ENCODE measurements around the gene PRMT6.
"Not testable (repeated sequence)": the region's sequence is repeated elsewhere in the genome, so short reads cannot be mapped to it uniquely, and the experiment has no call there.

PRMT6 gene

DNA sequence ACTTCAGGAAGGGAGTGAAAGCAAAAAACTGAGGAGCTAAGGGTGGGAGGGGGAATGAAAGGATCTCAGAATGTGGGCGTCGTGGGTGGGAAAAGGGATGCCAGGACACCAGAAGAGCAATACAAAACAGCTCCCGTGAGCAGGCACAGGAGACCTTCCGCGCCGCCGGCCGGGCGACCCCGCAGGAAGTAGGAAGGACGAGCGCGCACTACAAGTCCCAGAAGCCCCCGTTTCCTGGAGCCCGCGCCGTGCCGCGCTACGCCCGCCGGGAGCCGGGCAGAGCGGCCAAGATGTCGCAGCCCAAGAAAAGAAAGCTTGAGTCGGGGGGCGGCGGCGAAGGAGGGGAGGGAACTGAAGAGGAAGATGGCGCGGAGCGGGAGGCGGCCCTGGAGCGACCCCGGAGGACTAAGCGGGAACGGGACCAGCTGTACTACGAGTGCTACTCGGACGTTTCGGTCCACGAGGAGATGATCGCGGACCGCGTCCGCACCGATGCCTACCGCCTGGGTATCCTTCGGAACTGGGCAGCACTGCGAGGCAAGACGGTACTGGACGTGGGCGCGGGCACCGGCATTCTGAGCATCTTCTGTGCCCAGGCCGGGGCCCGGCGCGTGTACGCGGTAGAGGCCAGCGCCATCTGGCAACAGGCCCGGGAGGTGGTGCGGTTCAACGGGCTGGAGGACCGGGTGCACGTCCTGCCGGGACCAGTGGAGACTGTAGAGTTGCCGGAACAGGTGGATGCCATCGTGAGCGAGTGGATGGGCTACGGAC, at the start of gene PRMT6:
TSS of gene PRMT6 (plus strand) at position 249 of the 771 bp plus-strand sequence. CDS start at position 291, 42 bp downstream.
- peak; percentile 78 to 83 for DNase-seq

DNA sequence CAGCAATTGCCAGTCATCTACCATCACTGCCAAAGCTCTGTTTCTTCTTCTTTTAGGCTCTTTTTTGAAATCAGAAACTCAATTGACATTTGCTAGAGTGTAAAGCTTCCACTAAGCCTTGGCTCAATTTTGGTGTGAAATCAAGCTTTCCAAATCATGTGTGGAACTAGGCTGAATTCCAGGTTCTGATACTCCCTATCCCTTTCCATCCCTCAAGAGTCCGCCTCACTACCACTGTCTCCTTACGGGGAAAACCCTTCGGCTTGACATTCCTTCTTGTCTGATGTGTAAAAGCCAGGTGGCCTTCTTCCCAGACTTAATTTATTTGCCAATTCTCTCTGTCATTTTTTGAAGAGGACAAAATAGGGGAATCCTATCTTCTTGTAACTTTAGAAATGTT, 47.2 kb upstream of the PRMT6 start:
- no peak for DNase-seq

DNA sequence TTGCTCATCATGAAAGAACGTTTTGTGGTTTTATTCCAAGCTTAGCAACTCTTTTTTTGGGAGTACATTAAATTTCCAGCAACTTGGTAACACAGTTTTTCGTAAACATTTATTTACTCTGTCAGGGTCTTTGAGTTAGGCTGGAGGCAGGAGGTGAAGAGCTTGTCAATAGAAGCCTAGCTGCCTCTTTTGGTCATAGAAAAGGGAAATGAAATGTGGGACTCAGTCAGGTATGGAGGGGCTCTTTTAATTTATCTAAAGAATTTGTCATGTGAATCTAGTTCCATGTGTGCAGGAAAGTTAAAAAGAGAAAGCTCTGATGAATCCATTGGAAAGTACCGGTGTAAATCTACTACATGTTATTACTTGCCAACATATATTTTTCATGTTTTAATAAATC, 45.9 kb upstream of the PRMT6 start:
- DNase-seq: no peak

DNA sequence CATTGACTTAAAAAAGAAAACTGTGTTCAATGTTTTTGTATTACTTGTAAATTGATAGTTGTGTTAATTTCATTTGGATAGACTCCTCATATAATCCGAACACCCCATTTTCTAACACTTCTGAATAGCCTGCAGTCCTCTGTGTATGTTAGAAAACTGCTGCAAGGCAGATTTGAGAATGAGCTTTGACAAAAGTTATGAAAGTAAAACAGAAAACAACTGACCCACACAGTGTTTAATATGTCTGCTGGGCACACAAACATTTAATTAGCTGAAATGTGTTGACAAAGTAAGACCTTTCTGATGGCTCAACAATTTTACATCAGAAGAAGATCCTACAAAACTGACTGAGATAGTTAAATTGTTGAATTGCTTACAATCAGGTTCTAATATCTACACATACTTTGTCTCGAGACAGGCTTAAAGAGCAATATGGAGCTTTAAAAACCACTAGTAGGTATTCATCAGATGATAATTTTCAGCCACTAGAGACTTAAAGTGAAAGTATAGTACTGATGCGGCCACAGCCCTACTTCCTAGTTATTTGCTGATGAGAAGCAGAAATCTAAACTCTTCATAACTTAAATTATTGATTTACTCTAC, 40.0 kb upstream of the PRMT6 start:
- no peak for DNase-seq

DNA sequence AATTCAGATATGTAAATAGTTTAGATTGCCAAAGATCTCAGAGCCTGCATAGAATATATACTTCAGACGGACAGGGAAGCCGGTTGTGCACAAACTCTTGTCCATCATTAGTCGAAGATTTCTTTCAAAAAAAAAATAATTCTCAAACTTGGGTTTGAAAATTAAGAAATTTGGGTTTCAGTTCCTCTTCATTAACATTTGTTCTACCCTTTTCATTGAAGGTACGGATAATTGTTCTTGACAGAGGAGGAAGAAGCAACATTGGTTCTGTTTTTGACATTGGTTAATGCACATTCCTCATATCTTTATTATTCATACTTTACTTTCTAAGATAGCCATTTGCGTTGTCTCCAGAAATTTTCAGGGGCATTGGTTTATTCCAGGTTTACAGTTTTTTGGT, 38.0 kb upstream of the PRMT6 start:
- no peak for DNase-seq

DNA sequence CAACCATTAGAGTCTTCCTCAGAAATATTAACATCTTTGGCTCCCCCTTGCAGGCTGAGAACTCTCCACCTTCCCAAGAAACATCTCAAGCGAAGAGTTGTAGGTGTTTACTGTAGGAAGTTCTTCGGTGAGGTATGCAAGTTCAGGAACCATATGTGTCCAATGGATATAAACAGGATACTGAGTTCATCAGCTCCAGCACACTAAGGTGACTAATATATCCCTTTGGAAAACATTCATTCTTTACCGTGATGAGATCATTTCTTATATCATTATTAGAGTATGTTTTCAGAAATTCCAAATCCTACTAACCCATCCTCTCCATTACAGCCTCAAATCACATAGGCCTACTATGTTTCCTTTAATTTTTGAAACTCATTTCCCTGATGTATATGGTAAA, 37.3 kb upstream of the PRMT6 start:
- DNase-seq: no peak

DNA sequence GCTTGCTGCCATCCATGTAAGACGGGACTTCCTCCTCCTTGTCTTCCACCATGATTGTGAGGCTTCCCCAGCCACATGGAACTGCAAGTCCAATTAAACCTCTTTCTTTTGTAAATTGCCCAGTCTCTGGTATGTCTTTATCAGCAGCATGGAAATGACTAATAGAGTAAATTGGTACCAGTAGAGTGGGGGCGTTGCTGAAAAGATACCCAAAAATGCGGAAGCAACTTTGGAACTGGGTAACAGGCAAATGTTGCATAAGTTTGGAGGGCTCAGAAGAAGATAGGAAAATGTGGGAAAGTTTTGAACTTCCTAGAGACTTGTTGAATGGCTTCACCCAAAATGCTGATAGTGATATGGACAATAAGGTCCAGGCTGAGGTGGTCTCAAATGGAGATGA, 17.6 kb upstream of the PRMT6 start:
- not testable (repeated sequence) for DNase-seq

DNA sequence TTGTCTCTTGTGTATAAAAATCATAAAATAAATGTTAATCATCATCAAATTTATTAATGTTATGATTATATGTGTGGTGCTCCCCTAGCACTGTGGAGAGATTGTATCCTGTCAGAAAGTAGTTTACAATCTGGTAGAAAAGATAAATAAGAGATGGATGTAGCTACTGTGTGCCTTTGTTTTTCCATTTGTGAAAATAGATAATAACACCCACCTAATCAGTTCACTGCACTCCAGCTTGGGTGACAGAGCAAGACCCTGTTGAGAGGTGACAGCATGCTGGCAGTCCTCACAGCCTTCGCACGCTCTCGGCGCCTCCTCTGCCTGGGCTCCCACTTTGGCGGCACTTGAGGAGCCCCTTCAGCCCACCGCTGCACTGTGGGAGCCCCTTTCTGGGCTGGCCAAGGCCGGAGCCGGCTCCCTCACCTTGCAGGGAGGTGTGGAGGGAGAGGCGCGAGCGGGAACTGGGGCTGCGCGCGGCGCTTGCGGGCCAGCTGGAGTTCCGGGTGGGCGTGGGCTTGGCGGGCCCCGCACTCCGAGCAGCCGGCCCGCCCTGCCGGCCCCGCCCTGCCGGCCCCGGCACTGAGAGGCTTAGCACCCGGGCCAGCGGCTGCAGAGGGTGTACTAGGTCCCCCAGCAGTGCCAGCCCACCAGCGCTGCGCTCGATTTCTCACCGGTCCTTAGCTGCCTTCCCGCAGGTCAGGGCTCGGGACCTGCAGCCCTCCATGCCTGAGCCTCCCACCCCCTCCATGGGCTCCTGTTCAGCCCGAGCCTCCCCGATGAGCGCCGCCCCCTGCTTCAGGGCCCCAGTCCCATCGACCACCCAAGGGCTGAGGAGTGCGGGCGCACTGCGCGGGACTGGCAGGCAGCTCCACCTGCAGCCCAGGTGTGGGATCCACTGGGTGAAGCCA, 11.9 kb upstream of the PRMT6 start:
- DNase-seq: not testable (repeated sequence)

DNA sequence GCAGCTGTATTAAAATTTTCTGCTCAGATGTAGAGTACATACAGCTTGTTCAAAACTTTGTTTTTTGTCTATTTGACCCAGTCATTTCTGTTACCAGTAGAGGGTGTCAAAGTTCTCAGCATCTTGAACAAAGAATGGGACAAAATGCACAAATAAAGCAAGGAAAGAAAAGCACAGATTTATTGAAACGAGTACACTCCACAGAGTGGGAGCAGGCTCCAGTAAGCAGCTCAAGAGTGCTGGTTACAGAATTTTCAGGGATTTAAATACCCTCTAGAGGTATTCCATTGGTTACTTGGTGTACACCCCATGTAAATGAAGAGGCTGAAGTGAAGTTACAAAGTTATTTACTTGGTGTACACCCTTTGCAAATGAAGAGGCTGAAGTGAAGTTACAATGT, 8.9 kb upstream of the PRMT6 start:
- DNase-seq: no peak

DNA sequence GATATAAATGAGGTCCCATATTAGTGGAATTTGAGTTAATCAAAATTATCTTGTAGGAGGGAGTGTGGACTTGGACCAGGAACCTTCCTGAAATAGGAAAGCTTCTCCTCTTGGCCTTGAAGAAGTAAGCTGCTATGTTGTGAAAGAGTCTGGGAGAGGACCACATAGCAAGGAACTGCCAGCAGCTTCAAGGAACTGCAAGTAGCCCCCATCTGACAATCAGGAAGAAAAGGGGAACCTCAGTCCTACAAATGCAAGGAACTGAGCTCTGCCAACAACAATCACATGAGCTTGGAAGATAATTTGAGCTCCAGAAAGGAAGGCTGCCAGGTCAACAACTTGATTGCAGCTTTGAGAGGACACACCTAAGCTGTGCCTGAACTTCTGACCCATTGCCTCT, 8.2 kb upstream of the PRMT6 start:
- DNase-seq: no peak

DNA sequence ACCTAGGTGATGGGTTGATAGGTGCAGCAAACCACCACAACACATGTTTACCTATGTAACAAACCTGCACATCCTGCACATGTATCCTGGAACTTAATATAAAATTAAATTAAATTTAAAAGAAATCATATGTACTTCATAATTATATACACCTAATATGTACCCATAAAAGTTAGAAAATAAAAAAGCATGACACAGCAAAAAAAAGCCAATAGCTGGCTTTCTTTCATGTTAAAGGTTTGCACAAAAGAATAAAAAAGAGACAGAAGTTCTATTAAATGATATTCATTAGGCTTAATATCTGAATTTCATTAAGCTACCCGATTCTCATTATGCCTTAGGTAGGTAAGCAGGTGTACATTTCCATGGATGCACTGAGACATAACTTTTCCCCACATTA, 5.2 kb upstream of the PRMT6 start:
- no peak for DNase-seq

DNA sequence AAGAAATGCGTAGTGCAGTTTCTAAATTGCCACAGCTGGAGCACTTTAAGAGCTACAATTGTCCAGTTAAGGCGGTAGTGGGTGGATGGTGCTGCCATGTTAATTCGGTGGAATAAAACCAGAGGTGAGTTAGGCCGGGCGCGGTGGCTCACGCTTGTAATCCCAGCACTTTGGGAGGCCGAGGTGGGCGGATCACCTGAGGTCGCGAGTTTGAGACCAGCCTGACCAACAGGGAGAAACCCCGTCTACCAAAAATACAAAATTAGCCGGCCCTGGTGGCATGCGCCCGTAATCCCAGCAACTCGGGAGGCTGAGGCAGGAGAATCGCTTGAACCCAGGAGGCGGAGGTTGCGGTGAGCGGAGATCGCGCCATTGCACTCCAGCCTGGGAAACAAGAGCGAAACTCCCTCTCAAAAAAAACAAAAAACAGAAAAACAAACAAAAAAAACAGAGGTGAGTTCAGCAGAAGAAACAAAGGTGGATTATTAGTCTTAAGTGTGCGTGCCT, 502 bp upstream of the PRMT6 start:
- not testable (repeated sequence) for DNase-seq

DNA sequence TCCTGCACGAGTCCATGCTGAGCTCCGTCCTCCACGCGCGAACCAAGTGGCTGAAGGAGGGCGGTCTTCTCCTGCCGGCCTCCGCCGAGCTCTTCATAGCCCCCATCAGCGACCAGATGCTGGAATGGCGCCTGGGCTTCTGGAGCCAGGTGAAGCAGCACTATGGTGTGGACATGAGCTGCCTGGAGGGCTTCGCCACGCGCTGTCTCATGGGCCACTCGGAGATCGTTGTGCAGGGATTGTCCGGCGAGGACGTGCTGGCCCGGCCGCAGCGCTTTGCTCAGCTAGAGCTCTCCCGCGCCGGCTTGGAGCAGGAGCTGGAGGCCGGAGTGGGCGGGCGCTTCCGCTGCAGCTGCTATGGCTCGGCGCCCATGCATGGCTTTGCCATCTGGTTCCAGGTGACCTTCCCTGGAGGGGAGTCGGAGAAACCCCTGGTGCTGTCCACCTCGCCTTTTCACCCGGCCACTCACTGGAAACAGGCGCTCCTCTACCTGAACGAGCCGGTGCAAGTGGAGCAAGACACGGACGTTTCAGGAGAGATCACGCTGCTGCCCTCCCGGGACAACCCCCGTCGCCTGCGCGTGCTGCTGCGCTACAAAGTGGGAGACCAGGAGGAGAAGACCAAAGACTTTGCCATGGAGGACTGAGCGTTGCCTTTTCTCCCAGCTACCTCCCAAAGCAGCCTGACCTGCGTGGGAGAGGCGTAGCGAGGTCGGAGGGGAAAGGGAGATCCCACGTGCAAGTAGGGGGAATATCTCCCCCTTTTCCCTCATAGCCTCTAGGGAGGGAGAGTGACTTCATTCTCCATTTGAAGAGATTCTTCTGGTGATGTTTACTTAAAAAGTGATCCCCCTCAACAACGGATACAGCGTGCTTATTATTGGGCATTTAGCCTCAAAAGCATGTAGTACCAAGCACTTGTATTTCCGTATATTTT, 991 bp downstream of the PRMT6 start:
- DNase-seq: peak; percentile 57 to 68

DNA sequence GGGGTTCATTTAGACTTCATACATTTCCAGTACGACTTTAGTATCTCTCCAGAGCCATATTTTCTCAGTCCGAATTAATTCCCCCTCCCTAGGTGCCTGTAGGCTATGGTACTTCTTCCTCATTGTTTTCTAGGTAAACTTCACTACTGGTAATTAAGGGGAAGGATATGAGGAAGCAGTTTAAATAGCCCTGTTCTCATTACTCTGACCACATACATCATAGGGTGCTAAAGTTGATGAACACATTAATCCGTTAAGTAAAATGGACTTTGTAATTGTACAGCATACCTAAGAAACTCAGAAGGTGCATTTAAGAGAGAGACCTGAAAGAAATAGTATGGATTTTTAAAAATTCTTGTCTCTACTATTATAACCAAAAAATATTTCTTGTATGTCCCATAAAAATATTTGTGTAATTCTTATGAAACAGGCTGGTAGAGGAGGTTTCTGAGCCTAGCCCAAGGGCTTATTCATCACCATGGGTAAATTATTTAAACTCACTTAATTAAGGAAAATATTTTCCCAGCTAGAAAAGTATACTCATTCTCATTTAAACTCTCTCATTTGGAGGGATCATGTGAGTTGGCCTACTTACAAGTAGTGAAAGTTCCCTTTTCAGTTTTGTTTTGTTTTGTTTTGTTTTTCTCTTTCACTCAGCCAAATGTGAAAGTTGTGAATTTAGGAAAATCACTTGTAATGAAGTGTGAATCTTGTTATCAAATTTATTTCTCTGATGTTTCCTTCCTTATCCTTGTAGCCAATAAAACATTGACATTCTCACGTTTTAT, 2.0 kb downstream of the PRMT6 start:
- no peak for DNase-seq

DNA sequence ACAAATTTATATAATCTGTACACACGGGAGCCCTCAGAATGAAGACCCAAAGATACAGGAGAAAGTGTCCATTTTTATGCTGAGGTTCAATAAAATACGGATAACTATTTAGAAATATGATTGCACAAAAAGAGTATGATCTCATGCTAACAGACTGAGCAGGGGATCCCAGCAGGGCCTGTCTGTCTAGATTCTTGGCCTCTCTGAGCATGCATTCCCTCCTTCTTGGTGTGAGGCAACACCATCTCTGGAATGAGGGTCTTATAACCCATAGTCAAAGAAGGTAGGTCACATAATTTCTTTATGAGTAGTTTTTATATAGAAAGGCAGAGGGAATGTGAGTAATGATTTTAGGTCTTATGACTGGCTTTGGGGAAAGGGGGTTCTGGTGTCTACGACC, 5.4 kb downstream of the PRMT6 start:
- no peak for DNase-seq

DNA sequence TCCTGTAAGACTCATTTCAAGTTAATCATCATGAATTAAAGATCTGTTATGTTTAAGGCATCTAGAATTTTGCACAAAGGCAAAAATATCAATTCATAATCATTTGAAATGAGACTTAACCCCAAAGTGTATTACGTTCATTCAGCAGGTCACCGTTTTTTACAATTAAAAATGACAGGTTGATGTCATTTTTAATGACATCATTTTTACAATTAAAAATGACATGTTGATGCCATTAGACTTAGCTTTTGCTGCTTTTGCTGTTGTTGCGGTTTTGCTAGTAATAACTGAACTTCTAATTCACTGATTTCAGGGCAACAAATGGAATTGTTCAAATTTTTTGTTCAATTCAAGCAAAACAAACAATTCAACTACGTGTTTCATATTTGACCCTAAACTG, 17.0 kb downstream of the PRMT6 start:
- DNase-seq: no peak

DNA sequence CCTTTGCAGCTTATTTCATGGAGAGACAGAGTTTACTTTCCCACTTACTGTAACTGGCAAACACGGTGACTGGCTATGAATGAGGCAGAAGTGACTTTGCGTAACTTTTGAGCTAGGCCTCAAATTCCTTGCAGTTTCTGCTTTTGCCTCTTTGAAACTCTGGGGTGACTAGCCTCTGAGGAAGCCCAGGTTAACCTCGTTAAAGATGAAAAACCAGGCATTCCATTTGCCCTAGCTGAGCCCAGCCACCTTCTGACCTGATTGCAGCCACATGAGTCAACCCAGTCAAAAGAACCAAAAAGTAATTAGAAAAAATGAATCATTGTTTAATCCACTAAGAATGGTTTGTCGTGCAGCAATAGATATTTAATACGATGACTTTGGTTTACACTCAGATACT, 20.4 kb downstream of the PRMT6 start:
- no peak for DNase-seq

DNA sequence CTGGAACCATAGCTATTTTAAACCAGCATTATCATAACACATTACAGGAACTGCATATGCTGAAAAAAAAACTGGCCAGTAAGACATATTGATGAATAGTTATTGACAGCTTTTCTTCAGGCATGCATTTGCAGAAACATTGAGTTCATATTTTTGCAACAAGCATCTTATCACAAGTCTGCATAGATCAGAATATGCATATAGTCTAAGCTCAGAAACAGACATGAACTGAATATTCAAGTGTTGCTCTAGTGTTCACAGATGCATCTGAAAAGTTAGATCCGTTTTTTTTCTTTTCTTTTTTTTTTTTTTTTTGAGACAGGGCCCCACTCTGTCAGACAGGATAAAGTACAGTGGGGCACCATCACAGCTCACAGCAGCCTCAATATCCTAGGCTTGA, 22.8 kb downstream of the PRMT6 start:
- no peak for DNase-seq

DNA sequence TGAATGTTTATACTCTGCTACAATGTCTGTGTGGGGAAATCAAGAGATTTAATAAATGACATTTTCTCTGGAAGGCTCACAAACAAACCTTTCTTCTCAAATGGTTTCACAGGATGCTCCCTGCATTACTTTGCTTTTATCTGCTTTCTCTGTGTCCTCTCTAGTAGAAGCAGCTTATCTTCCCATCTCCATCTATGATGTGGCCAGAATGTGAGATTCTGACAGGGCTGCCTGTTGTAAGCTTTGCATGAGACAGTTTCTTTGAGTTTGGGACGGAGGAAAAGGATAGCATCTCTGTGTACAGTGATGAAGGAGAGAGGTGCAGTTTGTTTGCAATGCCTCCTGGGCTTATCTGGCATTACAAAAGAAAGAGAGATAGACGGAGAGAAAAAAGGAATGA, 24.6 kb downstream of the PRMT6 start:
- DNase-seq: no peak

DNA sequence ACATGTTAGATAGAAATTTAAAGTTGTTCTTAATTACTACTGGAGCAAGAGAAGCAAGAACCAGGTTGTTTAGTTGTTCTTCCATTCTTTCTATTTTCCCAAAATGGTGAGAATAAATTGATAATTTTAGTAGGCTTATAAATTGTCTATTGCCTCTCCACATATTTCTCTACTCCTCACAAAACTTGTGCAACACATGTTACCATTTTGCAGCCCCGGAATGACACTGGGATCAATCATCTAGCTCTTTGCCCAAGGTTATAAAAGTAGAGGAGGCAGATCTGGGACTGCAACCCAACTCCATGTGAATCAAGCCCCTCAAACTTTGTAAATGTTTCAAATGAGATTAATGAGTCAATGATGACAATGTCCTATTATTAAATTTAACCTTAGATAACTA, 34.9 kb downstream of the PRMT6 start:
- DNase-seq: no peak

DNA sequence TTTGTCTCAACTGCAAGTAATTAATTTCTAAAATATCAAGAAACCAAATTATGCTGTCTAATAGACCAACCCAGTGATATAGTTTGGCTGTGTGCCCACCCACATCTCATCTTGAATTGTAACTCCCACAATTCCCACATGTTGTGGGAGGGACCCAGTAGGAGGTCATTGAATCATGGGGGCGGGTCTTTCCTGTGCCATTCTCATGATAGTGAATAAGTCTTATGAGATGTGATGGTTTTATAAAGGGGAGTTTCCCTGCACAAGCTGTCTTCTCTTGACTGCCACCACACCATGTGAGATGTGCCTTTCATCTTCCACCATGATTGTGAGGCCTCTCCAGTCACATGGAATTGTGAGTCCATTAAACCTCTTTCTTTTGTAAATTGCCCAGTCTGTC, 36.9 kb downstream of the PRMT6 start:
- not testable (repeated sequence) for DNase-seq

DNA sequence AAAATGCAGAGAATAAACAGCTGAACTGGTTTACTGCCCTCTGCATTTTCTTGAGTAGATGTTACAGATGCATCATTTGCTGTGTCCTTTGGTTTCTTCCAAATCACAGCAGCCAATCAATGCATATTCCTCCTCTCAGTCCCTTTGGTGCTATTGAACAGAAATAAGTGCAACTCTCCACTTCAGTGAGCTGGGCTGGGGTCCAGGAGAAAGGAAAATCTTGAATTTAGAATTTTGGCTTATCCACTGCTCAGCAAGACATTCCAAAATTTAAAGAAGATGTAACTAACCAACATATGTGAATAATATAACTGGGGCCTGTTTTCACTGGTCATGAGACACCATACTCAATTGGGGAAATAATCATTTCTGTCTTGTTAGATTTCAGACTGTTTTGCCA, 39.2 kb downstream of the PRMT6 start:
- DNase-seq: no peak
